Measurements from ENCODE around the gene DNASE1L2. TPM values are rescaled to one million over a fixed set of nuclear protein-coding genes. Genes with fewer than 3 reads are reported as not detected.

DNASE1L2 gene
- total RNA-seq, 1 experiment from 2014 or later, result 0.27 TPM

DNA sequence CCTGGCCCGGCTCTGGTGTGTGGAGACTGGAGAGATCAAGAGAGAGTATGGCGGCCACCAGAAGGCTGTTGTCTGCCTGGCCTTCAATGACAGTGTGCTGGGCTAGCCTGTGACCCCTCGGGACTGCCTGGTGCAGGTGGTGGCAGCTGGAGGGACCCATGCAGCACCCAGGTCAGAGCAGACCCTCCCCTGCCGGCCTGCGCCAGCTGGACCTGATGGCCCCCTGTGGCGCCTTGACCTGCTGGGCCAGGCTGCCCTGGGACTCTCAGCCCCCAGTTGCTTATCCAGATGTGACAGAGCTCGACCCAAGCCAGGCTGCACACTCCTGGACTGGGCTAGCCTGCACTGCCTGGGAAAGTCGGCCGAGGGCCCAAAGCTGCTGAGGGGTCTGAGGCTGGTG is 27.5 kb upstream of the DNASE1L2 start:
- intact Hi-C loops (cut with micrococcal nuclease; ENCODE audit: unreplicated experiment), result no loop called here
- Mint-ChIP-seq H3K27me3 (ENCODE audit: insufficient read depth, unreplicated experiment) (no peaks in the 10 kb centered on the region), H3K9me3 (ENCODE audit: unreplicated experiment) (no peaks in the 10 kb centered on the region), H3K27ac (ENCODE audit: unreplicated experiment) (no peak overlapping the region), H3K36me3 (ENCODE audit: insufficient read depth, unreplicated experiment) (peaks cover 74% of the 10 kb centered on the region), H3K4me3 (ENCODE audit: unreplicated experiment) (no peak overlapping the region), H3K4me1 (ENCODE audit: low read depth, unreplicated experiment) (peaks cover 14% of the 10 kb centered on the region)
- CTCF ChIA-PET, result no interaction called here
- Histone ChIP-seq H3K4me3 (ENCODE audit: low read depth, low read length) (no peak overlapping the region), H3K9me3 (no peaks in the 10 kb centered on the region), H3K4me1 (peaks cover 21% of the 10 kb centered on the region), H3K36me3 (ENCODE audit: control insufficient read depth, insufficient read depth, low read length) (peaks cover 6% of the 10 kb centered on the region), H3K27me3 (replicated peaks; ENCODE audit: control insufficient read depth, insufficient read depth, low read length) (no peaks in the 10 kb centered on the region)
- DNase-seq, result no peak
- TF ChIP-seq, protein P1, sequence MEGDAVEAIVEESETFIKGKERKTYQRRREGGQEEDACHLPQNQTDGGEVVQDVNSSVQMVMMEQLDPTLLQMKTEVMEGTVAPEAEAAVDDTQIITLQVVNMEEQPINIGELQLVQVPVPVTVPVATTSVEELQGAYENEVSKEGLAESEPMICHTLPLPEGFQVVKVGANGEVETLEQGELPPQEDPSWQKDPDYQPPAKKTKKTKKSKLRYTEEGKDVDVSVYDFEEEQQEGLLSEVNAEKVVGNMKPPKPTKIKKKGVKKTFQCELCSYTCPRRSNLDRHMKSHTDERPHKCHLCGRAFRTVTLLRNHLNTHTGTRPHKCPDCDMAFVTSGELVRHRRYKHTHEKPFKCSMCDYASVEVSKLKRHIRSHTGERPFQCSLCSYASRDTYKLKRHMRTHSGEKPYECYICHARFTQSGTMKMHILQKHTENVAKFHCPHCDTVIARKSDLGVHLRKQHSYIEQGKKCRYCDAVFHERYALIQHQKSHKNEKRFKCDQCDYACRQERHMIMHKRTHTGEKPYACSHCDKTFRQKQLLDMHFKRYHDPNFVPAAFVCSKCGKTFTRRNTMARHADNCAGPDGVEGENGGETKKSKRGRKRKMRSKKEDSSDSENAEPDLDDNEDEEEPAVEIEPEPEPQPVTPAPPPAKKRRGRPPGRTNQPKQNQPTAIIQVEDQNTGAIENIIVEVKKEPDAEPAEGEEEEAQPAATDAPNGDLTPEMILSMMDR (IDR thresholded peaks at IDR 0.05; ENCODE audit: insufficient read depth in 1 of 2, low read depth in 1 of 2, low read length in 1 of 2, severe bottlenecking in 1 of 2, unreplicated experiment in 1 of 2), result no peak
- TSS peak; percentile 5 for BruUV-seq (replicated peaks)
- POLR2A ChIA-PET, result no interaction called here

DNA sequence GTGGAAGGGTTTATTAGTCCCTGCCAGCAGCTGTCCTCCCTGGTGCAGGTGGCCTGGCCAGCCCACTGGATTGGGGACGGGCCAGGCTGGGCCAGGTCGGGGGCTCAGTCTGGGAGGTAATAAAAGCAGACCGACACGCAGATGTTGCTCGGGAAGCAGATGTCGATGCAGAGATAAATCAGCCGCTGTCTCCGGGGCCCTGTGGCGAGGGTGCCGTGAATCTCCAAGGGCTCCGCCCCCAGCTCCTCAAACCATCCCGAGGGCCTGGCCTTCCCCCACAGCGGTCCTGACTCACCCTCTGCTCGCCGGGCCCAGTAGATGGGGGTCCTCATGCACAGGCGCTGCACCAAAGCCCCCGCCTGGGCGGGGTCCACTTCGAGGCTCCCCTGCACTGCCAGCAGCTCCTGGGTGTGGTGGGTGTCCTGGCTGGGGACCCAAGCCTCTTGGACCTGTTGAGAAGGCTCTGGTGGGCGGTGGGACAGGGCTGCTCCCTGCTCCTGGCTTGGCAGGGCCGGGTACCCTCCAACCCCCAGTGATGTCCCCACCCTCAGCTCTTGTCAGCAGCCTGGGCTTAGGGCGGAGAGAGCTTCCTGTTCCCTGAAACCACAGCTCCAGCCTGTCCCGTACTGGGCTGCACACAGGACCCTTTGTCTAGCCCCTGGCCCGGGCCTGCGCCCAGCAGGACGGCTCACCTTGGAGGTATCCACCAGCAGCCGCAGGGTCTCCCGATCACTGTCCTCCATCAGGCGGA is 26.8 kb upstream of the DNASE1L2 start:
- intact Hi-C loops (cut with micrococcal nuclease; ENCODE audit: unreplicated experiment), result no loop called here
- Mint-ChIP-seq H3K9me3 (ENCODE audit: unreplicated experiment) (no peaks in the 10 kb centered on the region), H3K4me1 (ENCODE audit: low read depth, unreplicated experiment) (peaks cover 11% of the 10 kb centered on the region), H3K27ac (ENCODE audit: unreplicated experiment) (no peak overlapping the region), H3K27me3 (ENCODE audit: insufficient read depth, unreplicated experiment) (no peaks in the 10 kb centered on the region), H3K4me3 (ENCODE audit: unreplicated experiment) (no peak overlapping the region), H3K36me3 (ENCODE audit: insufficient read depth, unreplicated experiment) (peaks cover 70% of the 10 kb centered on the region)
- ChIA-PET POLR2A (no interaction called here), CTCF (no interaction called here)
- TF ChIP-seq, protein P1 (IDR thresholded peaks at IDR 0.05; ENCODE audit: insufficient read depth in 1 of 2, low read depth in 1 of 2, low read length in 1 of 2, severe bottlenecking in 1 of 2, unreplicated experiment in 1 of 2), result no peak
- no peak for DNase-seq
- Histone ChIP-seq H3K4me1 (peaks cover 21% of the 10 kb centered on the region), H3K9me3 (no peaks in the 10 kb centered on the region), H3K36me3 (ENCODE audit: control insufficient read depth, insufficient read depth, low read length) (peaks cover 6% of the 10 kb centered on the region), H3K27me3 (replicated peaks; ENCODE audit: control insufficient read depth, insufficient read depth, low read length) (no peaks in the 10 kb centered on the region), H3K4me3 (ENCODE audit: low read depth, low read length) (no peak overlapping the region)
- BruUV-seq (replicated peaks), result no TSS peak

DNA sequence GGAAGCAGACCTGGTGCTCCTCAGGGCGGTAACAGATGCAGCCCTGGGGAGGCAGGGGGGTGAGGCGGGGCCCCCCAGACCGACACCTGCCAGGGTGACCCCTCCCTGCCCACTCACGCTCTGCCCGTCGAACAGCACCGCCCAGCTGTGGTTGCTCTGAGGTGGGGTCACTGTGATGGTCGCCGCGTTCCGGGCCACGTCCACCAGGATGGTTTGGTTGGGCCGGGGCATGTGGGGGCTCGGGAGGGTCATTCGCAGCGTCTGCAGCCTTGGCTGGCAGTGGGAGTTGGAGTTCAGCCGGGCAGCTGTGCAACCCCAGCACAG is 26.3 kb upstream of the DNASE1L2 start:
- Mint-ChIP-seq H3K9me3 (ENCODE audit: unreplicated experiment) (no peaks in the 10 kb centered on the region), H3K27ac (ENCODE audit: unreplicated experiment) (no peak overlapping the region), H3K27me3 (ENCODE audit: insufficient read depth, unreplicated experiment) (no peaks in the 10 kb centered on the region), H3K4me1 (ENCODE audit: low read depth, unreplicated experiment) (peaks cover 7% of the 10 kb centered on the region), H3K36me3 (ENCODE audit: insufficient read depth, unreplicated experiment) (peaks cover 71% of the 10 kb centered on the region), H3K4me3 (ENCODE audit: unreplicated experiment) (no peak overlapping the region)
- TF ChIP-seq, protein P1 (IDR thresholded peaks at IDR 0.05; ENCODE audit: insufficient read depth in 1 of 2, low read depth in 1 of 2, low read length in 1 of 2, severe bottlenecking in 1 of 2, unreplicated experiment in 1 of 2), result no peak
- ChIA-PET POLR2A (no interaction called here), CTCF (no interaction called here)
- no TSS peak for BruUV-seq (replicated peaks)
- peaks cover 6% of the 10 kb centered on the region for H3K36me3 ChIP-seq (ENCODE audit: control insufficient read depth, insufficient read depth, low read length)
- H3K4me1 ChIP-seq, result peaks cover 21% of the 10 kb centered on the region
- no peaks in the 10 kb centered on the region for H3K9me3 ChIP-seq
- intact Hi-C loops (cut with micrococcal nuclease; ENCODE audit: unreplicated experiment), result no loop called here
- no peaks in the 10 kb centered on the region for H3K27me3 ChIP-seq (replicated peaks; ENCODE audit: control insufficient read depth, insufficient read depth, low read length)
- H3K4me3 ChIP-seq (ENCODE audit: low read depth, low read length), result no peak overlapping the region
- no peak for DNase-seq
